H1 (cell line): ENCODE results near the gene SMYD4. TPM values are rescaled to one million over a fixed set of nuclear protein-coding genes. Genes with fewer than 3 reads are reported as not detected.

Experiments
- CBX5 ChIP-seq: fragments of 300-800, 300-1000 bp; sonication (generic); IDR thresholded peaks from 2 replicates; pipeline ENCODE4 v1.7.1; 2016; ENCODE audit warnings: antibody characterized with exemption, low read length, low read depth
- polyA plus RNA-seq, 7 experiments: library from polyadenylated mRNA; depleted of rRNA in 3 of 7; stranded (reverse) in 5 of 7; unstranded in 2 of 7; fragments of >200 nt in 5 of 7; fragments of 200-250 nt in 2 of 7; gene quantifications; 1 replicate in 5 of 7; 2 replicates in 1 of 7; 4 replicates in 1 of 7; pipeline versions ENCODE4 v1.2.1 to v1.2.3, GENCODE V29; 2011 to 2013; ENCODE audit warnings: missing spikeins in 2 of 7, mixed read lengths in 2 of 7
- total RNA-seq: library from RNA; stranded (reverse); fragmentation: NEBNext Ultra II Directional; extraction: Animal tissue kit (Norgen Biotek cat#: 25700); gene quantifications from 2 replicates; pipeline ENCODE4 v1.2.1, GENCODE V29; 2021
- TF ChIP-seq, protein P1 (sequence below): fragments of 300-600 bp; sonication (generic); IDR thresholded peaks from 2 replicates; pipeline ENCODE4 v1.7.1; 2012; ENCODE audit warnings: low read length, moderate library complexity, mild to moderate bottlenecking, inconsistent platforms; ENCODE audit not compliant: insufficient replicate concordance

The SMYD4 gene
- total and polyA plus RNA-seq, 2 of the 8 experiments (the other 6 are each of a cell fraction or from before 2014, with no cell fraction given), result 10.5 to 23.4 TPM

DNA sequence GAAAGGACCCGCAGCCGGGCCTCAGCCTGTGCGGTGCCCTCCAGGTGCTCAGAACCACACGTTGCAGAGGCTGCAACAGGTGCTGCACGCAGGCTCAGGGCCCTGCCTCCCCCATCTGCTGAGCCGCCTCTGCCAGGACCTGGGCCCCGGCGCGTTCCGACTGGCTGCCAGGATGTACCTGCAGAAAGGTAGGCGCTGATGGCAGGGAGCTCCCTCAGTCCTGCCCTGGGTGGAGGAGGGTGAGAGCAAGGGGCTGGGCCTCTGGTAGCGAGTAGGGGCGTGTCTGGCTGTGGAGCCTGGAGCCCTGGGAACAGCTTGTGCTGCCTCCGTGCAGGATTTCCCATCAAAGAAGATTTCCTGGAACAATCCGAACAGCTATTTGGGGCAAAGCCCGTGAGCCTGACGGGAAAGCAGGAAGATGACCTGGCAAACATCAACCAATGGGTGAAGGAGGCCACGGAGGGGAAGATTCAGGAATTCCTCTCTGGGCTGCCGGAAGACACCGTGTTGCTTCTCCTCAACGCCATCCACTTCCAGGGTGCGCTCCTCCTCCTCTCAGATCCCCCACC is 82.6 kb downstream of the SMYD4 start (continued):
- TF ChIP-seq, protein P1, sequence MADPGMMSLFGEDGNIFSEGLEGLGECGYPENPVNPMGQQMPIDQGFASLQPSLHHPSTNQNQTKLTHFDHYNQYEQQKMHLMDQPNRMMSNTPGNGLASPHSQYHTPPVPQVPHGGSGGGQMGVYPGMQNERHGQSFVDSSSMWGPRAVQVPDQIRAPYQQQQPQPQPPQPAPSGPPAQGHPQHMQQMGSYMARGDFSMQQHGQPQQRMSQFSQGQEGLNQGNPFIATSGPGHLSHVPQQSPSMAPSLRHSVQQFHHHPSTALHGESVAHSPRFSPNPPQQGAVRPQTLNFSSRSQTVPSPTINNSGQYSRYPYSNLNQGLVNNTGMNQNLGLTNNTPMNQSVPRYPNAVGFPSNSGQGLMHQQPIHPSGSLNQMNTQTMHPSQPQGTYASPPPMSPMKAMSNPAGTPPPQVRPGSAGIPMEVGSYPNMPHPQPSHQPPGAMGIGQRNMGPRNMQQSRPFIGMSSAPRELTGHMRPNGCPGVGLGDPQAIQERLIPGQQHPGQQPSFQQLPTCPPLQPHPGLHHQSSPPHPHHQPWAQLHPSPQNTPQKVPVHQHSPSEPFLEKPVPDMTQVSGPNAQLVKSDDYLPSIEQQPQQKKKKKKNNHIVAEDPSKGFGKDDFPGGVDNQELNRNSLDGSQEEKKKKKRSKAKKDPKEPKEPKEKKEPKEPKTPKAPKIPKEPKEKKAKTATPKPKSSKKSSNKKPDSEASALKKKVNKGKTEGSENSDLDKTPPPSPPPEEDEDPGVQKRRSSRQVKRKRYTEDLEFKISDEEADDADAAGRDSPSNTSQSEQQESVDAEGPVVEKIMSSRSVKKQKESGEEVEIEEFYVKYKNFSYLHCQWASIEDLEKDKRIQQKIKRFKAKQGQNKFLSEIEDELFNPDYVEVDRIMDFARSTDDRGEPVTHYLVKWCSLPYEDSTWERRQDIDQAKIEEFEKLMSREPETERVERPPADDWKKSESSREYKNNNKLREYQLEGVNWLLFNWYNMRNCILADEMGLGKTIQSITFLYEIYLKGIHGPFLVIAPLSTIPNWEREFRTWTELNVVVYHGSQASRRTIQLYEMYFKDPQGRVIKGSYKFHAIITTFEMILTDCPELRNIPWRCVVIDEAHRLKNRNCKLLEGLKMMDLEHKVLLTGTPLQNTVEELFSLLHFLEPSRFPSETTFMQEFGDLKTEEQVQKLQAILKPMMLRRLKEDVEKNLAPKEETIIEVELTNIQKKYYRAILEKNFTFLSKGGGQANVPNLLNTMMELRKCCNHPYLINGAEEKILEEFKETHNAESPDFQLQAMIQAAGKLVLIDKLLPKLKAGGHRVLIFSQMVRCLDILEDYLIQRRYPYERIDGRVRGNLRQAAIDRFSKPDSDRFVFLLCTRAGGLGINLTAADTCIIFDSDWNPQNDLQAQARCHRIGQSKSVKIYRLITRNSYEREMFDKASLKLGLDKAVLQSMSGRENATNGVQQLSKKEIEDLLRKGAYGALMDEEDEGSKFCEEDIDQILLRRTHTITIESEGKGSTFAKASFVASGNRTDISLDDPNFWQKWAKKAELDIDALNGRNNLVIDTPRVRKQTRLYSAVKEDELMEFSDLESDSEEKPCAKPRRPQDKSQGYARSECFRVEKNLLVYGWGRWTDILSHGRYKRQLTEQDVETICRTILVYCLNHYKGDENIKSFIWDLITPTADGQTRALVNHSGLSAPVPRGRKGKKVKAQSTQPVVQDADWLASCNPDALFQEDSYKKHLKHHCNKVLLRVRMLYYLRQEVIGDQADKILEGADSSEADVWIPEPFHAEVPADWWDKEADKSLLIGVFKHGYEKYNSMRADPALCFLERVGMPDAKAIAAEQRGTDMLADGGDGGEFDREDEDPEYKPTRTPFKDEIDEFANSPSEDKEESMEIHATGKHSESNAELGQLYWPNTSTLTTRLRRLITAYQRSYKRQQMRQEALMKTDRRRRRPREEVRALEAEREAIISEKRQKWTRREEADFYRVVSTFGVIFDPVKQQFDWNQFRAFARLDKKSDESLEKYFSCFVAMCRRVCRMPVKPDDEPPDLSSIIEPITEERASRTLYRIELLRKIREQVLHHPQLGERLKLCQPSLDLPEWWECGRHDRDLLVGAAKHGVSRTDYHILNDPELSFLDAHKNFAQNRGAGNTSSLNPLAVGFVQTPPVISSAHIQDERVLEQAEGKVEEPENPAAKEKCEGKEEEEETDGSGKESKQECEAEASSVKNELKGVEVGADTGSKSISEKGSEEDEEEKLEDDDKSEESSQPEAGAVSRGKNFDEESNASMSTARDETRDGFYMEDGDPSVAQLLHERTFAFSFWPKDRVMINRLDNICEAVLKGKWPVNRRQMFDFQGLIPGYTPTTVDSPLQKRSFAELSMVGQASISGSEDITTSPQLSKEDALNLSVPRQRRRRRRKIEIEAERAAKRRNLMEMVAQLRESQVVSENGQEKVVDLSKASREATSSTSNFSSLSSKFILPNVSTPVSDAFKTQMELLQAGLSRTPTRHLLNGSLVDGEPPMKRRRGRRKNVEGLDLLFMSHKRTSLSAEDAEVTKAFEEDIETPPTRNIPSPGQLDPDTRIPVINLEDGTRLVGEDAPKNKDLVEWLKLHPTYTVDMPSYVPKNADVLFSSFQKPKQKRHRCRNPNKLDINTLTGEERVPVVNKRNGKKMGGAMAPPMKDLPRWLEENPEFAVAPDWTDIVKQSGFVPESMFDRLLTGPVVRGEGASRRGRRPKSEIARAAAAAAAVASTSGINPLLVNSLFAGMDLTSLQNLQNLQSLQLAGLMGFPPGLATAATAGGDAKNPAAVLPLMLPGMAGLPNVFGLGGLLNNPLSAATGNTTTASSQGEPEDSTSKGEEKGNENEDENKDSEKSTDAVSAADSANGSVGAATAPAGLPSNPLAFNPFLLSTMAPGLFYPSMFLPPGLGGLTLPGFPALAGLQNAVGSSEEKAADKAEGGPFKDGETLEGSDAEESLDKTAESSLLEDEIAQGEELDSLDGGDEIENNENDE, result no peak
- TF ChIP-seq CBX5, result no peak
